GM12878 (cell line): Measurements from ENCODE around the gene PDCD11. TPM values are rescaled to one million over a fixed set of nuclear protein-coding genes. Genes with fewer than 3 reads are reported as not detected.
"Not testable (repeated sequence)": the region's sequence is repeated elsewhere in the genome, so short reads cannot be mapped to it uniquely, and the experiment has no call there.

Source experiments
- ATAC-seq: fragments of 200-7000 bp; cut with Tn5 transposase; 3 replicates; pipeline ENCODE4 v1.9.1; 2020; ENCODE audit warnings: mild to moderate bottlenecking, moderate library complexity
- BruUV-seq: library from RNA; stranded (reverse); fragments of 400-500 nt; replicated peaks from 2 replicates; lab custom pipeline; 2021; lab: Mats Ljungman, UMichigan
- CTCF ChIA-PET: fragments of 300-600 bp; sonication (Branson Sonifier 250); formaldehyde crosslinking; extraction: SDS; loops from one replicate; lab custom pipeline; 2021; ENCODE audit warnings: inconsistent platforms; lab: Yijun Ruan, JAX
- POLR2A ChIA-PET: fragments of 350-600 bp; formaldehyde crosslinking; extraction: SDS; loops from one replicate; lab custom pipeline; 2021; ENCODE audit warnings: inconsistent platforms; lab: Charles Lee
- RAD21 ChIA-PET: fragments of 300-600 bp; sonication (Branson Sonifier 250); formaldehyde crosslinking; loops from one replicate; lab custom pipeline; 2023; ENCODE audit warnings: antibody characterized with exemption; ENCODE audit not compliant: unreplicated experiment; lab: Charles Lee
- SMC1A ChIA-PET: fragments of 300-600 bp; sonication (Branson Sonifier 250); formaldehyde crosslinking; loops from one replicate; lab custom pipeline; 2023; ENCODE audit not compliant: unreplicated experiment, uncharacterized antibody; lab: Charles Lee
- DNase-seq: peaks from one replicate; pipeline ENCODE4 v3.0.0-alpha.2; 2011; ENCODE audit warnings: low read depth, low spot score
- FAIRE-seq: peaks from 3 replicates; lab custom pipeline; 2011; peaks lifted over from hg19 to GRCh38; lab: Jason Lieb, UNC
- H2AFZ ChIP-seq: 2 replicates; pipeline ENCODE4 v1.6.0; 2011; ENCODE audit warnings: low read depth, low read length, control low read depth; ENCODE audit not compliant: control insufficient read depth
- H3K27ac ChIP-seq: 2 replicates; pipeline ENCODE4 v1.5.1; 2011; ENCODE audit warnings: control low read depth; ENCODE audit not compliant: control insufficient read depth, insufficient read depth
- H3K27me3 ChIP-seq, 2 experiments: replicated peaks in 1 of 2; 2 replicates each; pipeline versions ENCODE4 v1.6.0 to v1.6.1; 2011; ENCODE audit warnings: low read length in 1 of 2; ENCODE audit not compliant: control insufficient read depth in 2 of 2, insufficient read depth in 2 of 2
- H3K36me3 ChIP-seq, 2 experiments: 2 replicates each; pipeline ENCODE4 v1.5.1; 2011; ENCODE audit warnings: low read length in 1 of 2; ENCODE audit not compliant: control insufficient read depth in 2 of 2, insufficient read depth in 2 of 2
- H3K4me1 ChIP-seq: 2 replicates; pipeline ENCODE4 v1.6.1; 2011; ENCODE audit warnings: mild to moderate bottlenecking, low read length, moderate library complexity, mixed read lengths; ENCODE audit not compliant: control insufficient read depth, insufficient read depth
- H3K4me2 ChIP-seq: 2 replicates; pipeline ENCODE4 v1.6.0; 2011; ENCODE audit warnings: control low read depth; ENCODE audit not compliant: control insufficient read depth, insufficient read depth
- H3K4me3 ChIP-seq: fragments of 200-600 bp; sonication (generic); 2 replicates; pipeline ENCODE4 v1.5.1; 2016
- H3K79me2 ChIP-seq: 2 replicates; pipeline ENCODE4 v1.6.0; 2011; ENCODE audit warnings: low read length; ENCODE audit not compliant: control insufficient read depth, insufficient read depth
- H3K9ac ChIP-seq: 2 replicates; pipeline ENCODE4 v1.8.0; 2011; ENCODE audit warnings: low read length, control low read depth, mixed read lengths; ENCODE audit not compliant: control insufficient read depth, insufficient read depth
- H3K9me3 ChIP-seq: replicated peaks from 3 replicates; pipeline ENCODE4 v1.5.1; 2011; ENCODE audit warnings: mild to moderate bottlenecking, low read length; ENCODE audit not compliant: control insufficient read depth, insufficient read depth
- H4K20me1 ChIP-seq: 2 replicates; pipeline ENCODE4 v1.6.0; 2011; ENCODE audit not compliant: control insufficient read depth, insufficient read depth
- ATF7 ChIP-seq: fragments of 450-650 bp; IDR thresholded peaks from 2 replicates; pipeline ENCODE4 v1.6.1; 2016; ENCODE audit warnings: low read depth, mild to moderate bottlenecking
- WGBS: methylation state at CpG from one replicate; pipeline ENCODE4 v1.1.6; 2016; ENCODE audit warnings: low lambda C conversion rate; ENCODE audit not compliant: insufficient replicate concordance, insufficient coverage; ENCODE audit errors: missing lambda C conversion rate; 5-methylcytosine and 5-hydroxymethylcytosine counted together
- in situ Hi-C: fragments of 300-500 bp; cut with MboI; formaldehyde crosslinking; loops from 9 replicates; pipeline ENCODE4 v1.14.3; 2018; ENCODE audit warnings: mixed read lengths
- intact Hi-C: fragments of 100-400 bp; cut with micrococcal nuclease; formaldehyde crosslinking; loops from one replicate; pipeline ENCODE4 v1.14.2; 2022; ENCODE audit not compliant: unreplicated experiment
- polyA plus RNA-seq, 11 experiments: library from polyadenylated mRNA; depleted of rRNA in 4 of 11; unstranded in 6 of 11; stranded (reverse) in 5 of 11; fragments of >200 nt; fragmentation: Nextera tagmentation in 4 of 11; fragmentation: Illumina TruSeq in 1 of 11; extraction: Ambion mirVana in 4 of 11; extraction: Trizol in 1 of 11; gene quantifications; 1 replicate in 1 of 11; 2 replicates in 10 of 11; pipeline versions ENCODE4 v1.2.1 to v1.2.3, GENCODE V29; 2011 to 2016; ENCODE audit warnings: inconsistent platforms in 2 of 11, missing spikeins in 2 of 11, low read depth in 1 of 11
- total RNA-seq, 4 experiments: library from RNA; depleted of rRNA in 3 of 4; stranded (reverse); fragments of >200 nt in 3 of 4; fragmentation: Illumina TruSeq in 1 of 4; extraction: Trizol in 1 of 4; gene quantifications; 2 replicates each; pipeline versions ENCODE4 v1.2.1 to v1.2.3, GENCODE V29; 2013 to 2021

The PDCD11 gene
- total and polyA plus RNA-seq, 10 of the 15 experiments (the other 5 are each of a cell fraction or from before 2014, with no cell fraction given), result 13.9 to 69.7 (median 44.8) TPM

DNA sequence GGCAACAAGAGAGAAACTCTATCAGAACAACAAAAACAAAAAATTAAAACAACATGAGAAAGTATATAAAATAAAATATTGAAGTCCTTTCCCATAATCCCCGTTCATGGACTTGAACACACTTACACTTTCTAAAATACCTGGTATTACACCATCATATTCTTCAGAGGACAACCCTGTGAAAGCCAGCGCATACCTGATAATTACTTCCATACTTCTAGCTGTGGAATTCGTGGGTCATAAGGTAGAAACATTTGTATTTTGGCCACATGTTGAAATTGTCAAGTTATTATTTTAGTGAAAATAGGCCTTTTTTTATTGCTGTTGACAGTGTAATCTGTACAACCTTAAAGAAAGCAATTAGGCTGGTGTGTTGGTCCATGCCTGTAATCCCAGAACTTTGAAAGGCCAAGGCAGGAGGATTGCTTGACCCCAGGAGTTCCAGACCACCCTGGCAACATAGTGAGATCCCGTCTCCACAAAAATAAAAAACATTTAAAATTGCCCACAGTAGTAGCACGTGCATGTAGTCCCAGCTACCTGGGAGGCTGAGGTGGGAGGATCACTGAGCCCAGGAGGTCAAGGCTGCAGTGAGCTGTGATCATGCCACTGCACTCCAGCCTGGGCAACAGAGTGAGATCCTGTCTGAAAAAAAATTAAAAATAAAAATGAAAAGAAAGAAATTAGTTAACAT is 40.4 kb upstream of the PDCD11 start:
- SMC1A ChIA-PET, result interaction anchor here (1.1 kb wide), 1 partner anchor 9 kb away, joined by 3 read pairs; no protein-coding TSS in a partner anchor
- H4K20me1 ChIP-seq, result no peaks in the 10 kb centered on the region
- no peak overlapping the region for H2AFZ ChIP-seq
- no TSS peak for BruUV-seq
- H3K4me1 ChIP-seq, result no peaks in the 10 kb centered on the region
- H3K27me3 ChIP-seq, result no peaks in the 10 kb centered on the region
- no peak overlapping the region for H3K4me3 ChIP-seq
- 41% methylated on average over 5 of the region's 5 CpGs for WGBS
- TF ChIP-seq ATF7, result no peak
- H3K9ac ChIP-seq, result no peak overlapping the region
- POLR2A ChIA-PET, result interaction anchor here (1.1 kb wide), 1 partner anchor 23 kb away, joined by 4 read pairs; no protein-coding TSS in a partner anchor
- RAD21 ChIA-PET, result no interaction called here
- CTCF ChIA-PET, result no interaction called here
- no peaks in the 10 kb centered on the region for H3K36me3 ChIP-seq
- no peak overlapping the region for H3K4me2 ChIP-seq
- FAIRE-seq (no peak), ATAC-seq (no peak), DNase-seq (no peak)
- H3K79me2 ChIP-seq, result peaks cover 2% of the 10 kb centered on the region
- no peaks in the 10 kb centered on the region for H3K9me3 ChIP-seq
- intact Hi-C loops, result no loop called here
- in situ Hi-C loops, result no loop called here
- no peak overlapping the region for H3K27ac ChIP-seq

DNA sequence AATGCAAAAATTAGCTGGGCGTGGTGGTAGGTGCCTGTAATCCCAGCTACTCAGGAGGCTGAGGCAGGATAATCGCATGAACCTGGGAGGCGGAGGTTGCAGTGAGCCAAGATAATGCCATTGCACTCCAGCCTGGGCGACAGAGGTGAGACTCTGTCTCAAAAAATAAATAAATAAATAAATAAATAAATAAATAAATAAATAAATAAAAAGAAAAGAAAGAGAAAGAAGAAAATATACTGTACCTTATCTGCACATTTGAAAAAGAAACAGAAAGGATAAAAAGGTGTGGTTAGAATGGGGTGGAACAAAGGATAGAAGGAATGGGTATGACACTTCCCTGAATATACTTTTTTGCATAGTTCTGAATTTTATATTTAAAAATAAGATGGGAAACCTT is 36.9 kb upstream of the PDCD11 start:
- H3K4me1 ChIP-seq, in situ Hi-C loops, H3K9me3 ChIP-seq, H4K20me1 ChIP-seq, ATAC-seq, H3K27me3 ChIP-seq, FAIRE-seq, BruUV-seq, H3K4me2 ChIP-seq, intact Hi-C loops, H2AFZ ChIP-seq, H3K79me2 ChIP-seq, CTCF ChIA-PET, H3K9ac ChIP-seq, H3K36me3 ChIP-seq, RAD21 ChIA-PET, H3K27ac ChIP-seq, H3K4me3 ChIP-seq, DNase-seq: not testable (repeated sequence)
- WGBS, result 78% methylated on average over 4 of the region's 4 CpGs
- ChIA-PET POLR2A (interaction anchor here (0.7 to 0.9 kb wide), 2 partner anchors 9 to 426 kb away, joined by 3 read pairs; no protein-coding TSS in a partner anchor), SMC1A (interaction anchor here (1.2 kb wide), 1 partner anchor 9 kb away, joined by 4 read pairs; the partner anchor contains the start of gene TAF5)

DNA sequence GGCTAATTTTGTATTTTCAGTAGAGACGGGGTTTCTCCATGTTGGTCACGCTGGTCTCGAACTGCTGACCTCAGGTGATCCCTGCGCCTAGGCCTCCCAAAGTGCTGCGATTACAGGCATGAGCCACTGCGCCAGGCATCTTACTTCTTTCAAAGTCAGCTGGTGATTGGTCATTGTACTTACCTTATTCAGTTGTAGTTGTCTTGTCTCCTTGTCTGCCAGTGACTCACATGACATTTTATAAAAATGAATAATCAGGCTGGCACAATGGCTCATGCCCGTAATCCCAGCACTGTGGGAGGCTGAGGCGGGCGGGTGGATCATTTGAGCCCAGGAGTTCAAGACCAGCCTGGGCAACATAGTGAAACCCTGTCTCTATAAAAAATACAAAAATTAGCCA is 35.6 kb upstream of the PDCD11 start:
- POLR2A ChIA-PET, ATAC-seq, DNase-seq, H3K79me2 ChIP-seq, H3K4me3 ChIP-seq, CTCF ChIA-PET, H4K20me1 ChIP-seq, H3K36me3 ChIP-seq, H2AFZ ChIP-seq, H3K9me3 ChIP-seq, H3K4me1 ChIP-seq, H3K27ac ChIP-seq, H3K27me3 ChIP-seq, intact Hi-C loops, in situ Hi-C loops, FAIRE-seq, H3K4me2 ChIP-seq, BruUV-seq, H3K9ac ChIP-seq, RAD21 ChIA-PET: not testable (repeated sequence)
- 95% methylated on average over 9 of the region's 9 CpGs for WGBS
- SMC1A ChIA-PET, result interaction anchor here (0.6 to 0.7 kb wide), 3 partner anchors 33 to 52 kb away, joined by 3 to 4 read pairs (median 3); no protein-coding TSS in a partner anchor
